ENCODE data around the gene PROSER2.

PROSER2 gene

DNA sequence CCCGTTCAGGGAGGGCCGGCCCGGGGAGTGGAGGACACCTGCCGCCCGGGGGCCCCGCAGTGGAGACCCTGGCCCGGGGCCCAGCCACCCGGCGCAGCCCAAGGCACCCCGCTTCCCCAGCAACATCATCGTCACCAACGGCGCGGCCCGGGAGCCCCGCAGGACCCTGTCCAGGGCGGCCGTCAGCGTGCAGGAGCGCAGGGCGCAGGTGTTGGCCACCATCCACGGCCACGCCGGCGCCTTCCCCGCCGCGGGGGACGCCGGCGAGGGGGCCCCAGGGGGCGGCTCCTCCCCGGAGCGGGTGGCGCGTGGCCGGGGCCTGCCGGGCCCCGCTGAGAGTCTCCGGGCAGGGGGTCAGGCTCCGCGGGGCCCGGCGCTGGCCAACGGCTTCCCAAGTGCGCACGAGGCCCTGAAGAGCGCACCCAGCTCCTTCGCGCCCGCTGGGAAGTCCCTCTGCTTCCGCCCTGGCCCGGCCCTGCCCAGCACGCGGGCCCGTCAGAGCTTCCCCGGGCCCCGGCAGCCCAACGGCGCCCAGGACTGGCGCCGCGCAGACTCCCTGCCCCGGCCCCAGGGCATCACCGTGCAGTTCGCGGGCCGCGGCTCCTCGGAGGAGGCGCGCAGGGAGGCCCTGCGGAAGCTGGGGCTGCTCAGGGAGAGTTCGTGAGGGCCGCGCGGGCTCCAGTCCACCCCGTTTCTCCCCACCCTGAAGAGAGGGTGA lies 46.7 kb downstream of the PROSER2 start:
- DNase-seq: no peak

DNA sequence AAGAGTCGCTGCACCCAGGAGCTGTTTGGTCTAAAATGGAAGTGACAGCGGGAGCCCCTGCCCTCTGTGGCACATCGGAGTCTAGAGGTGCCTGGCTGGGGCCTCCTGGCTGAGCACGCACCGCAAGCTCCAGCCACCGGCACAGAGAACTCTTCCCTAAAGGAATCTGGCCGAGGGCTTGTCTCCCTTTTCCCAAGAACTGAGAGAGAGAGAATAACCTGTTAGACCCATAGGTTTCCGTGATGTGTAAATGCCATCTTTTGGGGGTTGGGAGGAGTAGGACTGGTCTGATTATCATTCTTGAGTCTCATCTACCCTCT lies 47.3 kb downstream of the PROSER2 start:
- no peak for DNase-seq

DNA sequence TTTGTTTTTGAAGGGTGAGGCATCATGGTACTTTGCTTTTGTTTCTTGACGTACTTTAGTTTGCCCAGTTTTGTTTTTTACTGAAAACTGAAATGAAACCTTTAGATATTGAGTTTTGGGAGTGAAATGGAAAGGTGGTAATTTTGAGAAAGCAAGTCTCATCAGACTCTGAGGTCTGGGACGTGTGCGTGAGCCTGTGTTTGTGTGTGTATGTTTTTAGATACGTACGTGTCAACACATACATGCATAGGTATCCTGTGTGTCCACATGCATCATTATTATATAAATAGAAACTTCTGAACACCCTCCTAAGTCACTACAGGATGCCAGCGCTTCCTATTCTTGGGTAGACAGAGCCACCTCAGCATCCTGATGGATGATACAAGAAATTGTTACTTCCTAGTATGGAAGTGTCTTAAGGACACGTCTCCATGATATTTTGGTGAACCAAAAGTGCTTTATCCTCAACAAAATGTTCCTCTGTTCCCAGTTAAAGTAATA lies 47.8 kb downstream of the PROSER2 start:
- no peak for DNase-seq

DNA sequence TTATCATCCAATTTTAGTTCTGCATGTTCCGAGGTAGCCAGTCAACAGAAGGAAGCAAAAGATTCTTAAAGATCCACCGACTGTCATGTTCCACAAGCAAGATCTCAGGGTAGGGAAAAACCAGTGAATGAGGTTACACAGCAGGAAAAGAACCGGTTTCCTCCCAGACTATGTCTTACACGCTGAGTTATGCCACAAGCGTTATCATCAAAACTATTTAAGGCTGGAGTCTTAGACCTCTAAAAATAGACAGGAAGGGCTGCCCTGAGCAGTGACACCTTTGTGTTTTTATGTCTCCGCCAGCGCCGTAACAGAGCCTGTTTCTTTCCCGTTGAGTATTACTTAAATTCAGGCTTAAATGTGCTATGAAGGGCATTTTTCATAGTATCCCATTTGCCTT lies 48.3 kb downstream of the PROSER2 start:
- DNase-seq: no peak

DNA sequence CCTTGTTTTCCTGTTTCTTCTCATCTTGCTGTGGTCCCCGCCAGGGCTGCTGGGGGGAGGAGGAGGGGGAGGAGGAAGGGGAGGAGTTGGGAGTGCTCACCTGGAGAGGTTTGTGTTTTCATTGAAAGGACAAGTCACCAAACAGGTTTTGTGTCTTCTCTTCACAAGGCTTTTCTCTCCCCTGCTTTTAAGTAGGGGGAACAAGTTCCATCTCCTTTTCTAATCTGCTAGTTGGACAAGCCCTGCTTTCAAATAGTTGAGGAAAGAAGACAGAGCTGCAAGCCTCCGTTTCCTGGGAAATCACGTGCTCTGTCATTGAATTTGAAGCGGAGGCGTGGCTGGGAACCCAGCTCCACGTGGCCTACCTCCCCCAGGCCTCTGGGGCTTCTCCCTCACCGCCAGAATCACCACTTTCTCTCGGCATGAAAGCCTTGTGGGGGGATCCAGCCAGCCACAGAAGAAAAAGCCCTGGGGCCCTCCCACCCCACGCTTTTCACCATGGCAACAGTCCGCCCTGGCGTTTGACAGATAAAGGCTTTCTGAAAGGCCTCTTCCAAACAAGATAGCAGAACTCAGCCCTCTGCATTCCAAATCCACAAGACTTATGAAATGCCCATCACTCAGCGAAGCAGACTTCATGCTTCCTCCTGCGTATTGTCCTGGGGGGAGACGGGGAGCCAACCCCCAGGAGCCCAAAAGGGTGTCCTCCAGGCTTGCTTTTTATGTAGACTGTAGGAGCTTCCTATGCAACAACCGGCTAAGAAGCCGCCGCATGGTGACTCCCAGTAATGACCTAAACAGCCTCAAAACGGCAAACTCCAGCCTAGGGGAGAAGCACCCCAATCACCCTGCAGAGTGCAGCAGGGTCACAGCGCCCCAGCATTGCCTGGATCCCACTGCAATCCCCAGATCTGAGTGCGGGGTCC lies 51.7 kb downstream of the PROSER2 start:
- DNase-seq: no peak

DNA sequence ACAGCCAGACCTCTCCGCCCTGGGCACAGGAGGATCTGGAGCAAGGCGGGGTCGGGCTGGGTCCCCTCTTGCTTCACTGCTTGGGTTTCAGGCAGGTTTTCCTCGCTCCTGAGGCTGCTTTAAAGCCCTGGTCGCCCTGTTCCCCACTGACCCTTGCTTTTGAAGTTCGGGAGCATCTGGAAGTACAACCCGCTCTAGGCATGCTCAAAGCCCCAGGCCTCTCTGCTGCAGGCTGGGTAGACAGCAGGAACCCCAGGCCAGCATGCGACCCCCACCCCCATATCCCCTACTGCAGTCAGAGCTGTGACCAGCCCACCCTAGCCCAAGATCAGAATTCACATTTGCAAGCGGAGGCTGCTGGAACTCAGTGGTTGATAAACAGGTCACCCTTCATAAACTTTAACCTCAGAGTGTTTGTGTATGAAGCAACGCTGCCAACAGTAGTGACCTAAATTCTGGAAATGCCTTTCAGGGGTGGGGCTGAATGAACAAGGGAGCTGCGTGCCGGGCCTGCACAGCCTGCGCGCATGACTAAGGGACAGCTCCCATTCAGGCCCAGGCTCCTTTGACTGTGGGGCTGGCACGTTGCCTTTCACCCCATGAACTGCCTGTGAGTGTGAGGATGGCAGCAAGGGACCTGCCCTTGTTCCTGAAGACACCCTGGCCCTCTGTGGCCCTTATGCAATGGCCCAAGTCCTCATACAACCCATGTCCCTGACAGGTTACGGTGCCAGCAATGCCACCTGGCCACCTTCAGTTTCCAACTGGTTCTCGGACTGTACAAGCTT lies 52.5 kb downstream of the PROSER2 start:
- DNase-seq: no peak

DNA sequence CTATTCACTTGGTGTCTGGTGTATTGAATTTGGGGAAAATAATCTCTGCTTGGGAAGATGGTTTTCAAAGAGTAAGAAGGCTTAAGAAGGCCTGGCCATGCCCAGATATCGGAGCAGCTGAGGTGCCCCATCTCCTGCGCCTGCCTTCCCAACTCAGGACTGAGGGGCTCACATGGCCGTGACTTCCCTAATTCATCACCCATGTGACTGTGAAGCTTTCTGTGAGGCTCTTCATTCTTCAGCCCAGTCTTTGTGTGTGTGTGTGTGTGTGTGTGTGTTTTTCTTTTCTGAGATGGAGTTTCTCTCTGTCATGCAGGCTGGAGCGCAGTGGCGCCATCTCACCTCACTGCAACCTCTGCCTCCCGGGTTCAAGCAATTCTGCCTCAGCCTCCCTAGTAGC lies 53.2 kb downstream of the PROSER2 start:
- DNase-seq: no peak

DNA sequence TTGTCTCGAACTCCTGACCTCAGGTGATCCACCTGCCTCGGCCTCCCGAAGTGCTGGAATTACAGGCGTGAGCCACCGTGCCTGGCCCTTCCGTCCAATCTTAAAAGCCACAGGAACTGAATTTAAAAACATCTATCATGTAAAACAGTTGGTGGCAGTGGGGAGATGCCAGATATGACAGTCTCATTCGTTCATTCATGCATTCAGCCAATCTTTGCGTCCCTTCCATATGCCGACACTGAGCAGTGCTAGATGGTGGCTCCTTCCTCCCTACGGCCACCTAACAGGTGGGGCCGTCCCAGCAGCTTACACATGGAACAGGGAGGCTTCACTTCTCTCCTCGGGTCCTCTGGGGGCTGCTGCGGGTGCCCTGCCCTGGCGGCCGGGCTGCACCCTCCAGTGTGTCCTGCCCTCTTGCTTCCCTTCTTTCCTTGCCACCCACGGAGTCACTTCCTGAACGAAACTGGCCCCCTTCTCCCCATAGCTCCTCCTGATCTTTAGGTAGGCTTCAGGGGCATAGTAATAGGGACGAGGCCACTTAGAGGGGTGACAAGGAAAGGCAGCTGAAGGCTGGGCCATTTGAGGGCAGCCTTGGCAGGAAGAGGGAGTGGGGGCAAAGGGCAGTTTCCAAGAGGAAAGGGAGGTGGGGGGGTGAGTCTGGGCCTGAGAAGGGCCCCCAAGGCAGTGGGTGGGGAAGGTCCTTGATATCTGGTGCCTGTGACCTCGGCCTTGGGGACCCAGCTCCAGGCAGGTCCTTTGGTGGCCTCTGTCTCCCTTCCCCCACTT lies 53.8 kb downstream of the PROSER2 start:
- DNase-seq: no peak

DNA sequence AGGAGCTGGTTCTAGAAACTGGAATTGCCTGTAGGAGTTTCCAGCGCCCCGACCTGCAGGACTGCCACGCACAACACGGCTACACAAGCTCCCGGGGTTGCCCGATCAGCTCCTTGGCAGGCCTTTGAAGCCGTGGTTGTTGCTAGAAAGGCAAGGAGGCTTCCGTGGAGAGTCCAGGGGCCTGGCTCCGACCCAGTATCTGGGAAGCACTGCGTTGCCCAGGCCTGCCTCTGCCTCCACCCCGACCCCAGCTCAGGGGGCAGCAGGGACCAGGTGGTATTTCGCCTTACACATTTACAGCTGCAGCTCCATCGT lies 54.4 kb downstream of the PROSER2 start:
- no peak for DNase-seq

DNA sequence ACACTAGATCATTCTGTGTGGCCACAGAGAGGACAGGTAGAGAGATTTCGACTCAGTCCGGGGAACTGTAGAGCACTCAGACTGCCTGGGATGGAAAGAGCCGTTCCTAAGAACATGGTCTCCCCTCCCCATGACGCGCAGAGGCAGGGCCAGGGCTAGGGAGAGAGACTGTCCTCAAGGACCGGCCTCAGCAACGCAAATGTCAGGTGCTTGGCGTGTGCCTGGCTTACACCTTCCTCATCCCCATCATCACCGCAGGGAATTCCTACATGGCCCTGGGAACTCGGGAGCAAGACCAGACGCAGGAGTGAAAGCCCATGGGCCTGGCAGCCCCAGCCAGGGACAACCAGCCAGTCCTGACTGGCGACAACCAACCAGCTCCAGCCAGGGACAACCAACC lies 55.6 kb downstream of the PROSER2 start:
- DNase-seq: no peak

DNA sequence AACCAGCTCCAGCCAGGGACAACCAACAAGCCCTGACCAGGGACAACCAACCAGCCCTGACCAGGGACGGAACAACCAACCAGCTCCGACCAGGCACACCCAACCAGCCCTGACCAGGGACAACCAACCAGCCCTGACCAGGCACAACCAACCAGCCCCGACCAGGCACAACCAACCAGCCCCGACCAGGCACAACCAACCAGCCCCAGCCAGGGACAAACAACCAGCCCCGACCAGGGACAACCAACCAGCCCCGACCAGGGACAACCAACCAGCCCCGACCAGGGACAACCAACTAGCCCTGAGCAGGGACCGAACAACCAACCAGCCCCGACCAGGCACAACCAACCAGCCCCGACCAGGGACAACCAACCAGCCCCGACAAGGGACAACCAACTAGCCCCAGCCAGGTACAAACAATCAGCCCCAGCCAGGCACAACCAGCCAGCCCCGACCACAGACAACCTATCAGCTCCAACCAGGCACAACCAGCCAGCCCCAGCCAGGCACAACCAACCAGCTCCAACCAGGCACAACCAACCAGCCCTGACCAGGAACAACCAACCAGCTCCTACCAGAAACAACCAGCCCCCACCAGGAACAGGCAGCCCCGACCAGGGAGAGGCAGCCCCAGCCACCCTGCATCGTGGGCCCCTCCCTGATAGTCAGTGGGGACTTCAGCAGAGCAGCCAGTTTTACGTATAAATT lies 56.4 kb downstream of the PROSER2 start:
- DNase-seq: no peak

DNA sequence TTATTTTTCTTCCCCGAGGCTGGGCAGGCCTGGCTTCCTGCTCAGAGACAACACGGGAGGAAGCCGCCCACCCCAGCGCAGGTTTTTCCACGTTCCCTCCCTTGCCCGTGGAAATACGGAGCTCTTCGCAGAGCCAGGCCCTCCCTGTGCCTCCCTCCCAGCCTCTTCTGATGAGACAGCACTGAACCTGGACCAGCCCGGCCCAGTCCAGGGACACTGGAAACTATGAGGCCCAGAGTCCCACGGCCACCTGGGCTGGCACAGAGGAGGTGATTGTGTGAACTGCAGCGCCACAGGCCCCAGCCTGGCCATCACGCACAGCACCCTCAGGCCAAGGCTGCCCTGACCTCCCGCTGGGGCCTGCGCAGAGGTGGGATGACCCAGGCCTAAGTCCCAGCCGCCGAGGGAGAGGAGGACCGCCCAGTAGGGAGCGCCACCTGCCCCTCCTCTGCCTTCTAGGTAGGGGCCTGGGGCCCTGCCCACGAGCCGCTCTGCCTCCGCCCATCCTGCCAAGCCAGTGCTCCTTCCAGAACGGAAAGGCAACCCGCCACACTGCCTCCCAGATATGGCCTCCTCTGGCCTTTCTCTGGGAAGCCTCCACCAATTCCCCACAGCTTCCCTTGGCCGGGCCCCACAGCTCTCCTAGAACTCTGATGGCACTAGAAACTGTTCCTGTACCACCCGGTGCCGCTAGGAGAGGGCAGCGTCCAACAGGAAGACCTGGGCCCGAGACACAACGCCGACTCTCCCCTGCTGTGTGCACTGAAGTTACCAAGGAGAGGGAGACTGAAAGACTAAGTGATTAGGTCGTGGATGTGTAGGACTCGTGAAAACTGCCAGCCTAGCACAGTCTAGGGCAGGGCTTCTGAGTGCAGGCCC lies 57.2 kb downstream of the PROSER2 start:
- DNase-seq: no peak

DNA sequence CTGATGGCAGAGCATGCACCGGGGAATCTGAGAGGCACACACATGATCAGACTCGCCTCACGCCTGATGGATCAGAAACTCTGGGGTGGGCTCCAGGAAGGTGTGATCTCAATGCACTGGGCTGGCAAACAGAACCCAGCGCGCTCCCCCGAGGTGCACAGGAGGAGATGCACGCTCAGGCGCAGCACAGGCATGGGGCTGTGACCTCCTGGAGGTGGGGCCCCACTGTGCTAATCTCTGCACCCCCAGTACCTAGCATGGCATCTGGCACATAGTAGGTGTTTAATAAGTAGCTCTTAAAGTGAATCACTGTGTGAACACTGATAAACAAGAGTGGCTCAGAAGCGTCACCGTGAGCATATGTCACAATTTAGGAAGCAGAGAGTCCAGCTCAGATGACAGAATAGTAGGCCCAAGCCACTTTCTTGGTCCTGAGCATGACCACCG lies 57.9 kb downstream of the PROSER2 start:
- no peak for DNase-seq

DNA sequence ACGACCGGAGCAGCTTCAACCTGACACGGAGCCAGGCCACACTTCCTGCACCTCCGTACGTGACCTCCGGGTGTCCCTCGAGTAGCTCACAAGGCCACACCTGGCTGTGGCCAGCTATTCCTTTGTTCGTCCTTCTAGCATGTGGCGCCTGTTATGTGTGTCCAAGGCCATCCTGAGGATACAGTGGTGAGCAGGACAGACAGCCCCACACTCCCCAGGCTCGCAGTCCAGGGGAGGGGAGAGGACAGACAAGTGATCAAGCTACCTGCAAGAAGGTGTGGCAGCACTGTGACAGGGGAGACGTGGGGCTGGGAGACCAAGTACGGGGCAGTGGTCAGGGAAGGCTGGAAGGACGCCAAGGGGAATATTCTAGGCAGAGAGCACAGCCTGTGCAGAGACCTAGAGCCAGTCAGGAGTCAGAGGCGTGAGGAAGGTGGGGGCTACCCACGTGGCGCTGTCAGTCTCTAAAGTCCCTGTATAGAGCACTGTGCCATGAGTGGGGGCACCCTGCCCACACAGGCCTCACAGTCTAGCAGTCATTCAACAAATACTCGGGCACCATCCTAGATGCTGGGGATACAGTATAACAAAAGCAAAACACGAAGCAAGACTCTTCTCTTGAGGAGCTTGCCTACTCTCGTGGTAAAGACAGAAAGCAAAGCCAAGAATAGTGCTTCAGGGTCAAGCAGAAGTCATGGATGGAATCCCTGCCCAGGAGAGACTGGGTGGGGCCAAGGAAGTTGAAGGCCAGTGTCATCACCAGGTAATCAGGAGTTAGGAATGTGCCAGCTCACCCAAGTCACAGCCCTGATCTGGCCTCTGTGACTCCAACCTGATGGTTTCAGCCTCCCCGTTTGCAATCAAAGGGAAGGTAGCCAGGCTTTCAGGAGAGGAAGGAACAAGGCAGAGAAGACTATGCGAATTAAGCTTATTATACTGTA lies 58.6 kb downstream of the PROSER2 start:
- no peak for DNase-seq

DNA sequence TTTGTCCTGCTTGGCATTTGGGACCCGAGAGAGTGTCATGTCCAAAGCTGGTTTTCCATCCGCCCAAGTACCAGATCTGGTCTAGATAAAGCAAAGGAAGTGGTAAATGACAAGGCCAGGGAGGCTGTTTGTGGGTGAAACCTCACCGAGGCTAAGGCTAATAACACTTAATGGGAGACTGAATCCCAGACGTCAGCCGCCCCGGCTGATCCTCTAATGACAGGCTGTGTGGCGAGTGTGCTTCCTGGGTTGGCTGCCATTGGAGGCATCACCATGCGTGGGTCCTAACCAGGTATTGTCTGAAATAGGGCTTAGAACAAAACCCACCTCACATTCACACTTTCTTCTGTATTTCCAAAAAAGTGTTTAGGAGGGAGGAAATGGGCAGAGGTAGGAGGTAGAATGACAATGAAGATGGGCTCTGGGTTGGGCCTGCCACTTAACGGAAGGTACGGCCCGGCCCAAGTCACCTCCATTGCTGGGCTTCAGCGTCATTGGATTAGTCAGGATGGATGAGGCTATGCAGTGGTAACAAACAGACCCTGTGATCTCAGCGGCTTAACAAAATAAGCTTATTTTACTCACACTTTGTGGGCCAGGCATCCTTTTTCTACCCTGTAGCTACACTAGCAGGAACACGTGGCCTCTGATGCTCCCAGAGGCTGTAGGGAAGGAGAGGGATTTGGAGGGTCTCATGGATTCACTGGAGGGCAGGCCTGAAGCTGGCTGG lies 59.7 kb downstream of the PROSER2 start:
- DNase-seq: no peak

DNA sequence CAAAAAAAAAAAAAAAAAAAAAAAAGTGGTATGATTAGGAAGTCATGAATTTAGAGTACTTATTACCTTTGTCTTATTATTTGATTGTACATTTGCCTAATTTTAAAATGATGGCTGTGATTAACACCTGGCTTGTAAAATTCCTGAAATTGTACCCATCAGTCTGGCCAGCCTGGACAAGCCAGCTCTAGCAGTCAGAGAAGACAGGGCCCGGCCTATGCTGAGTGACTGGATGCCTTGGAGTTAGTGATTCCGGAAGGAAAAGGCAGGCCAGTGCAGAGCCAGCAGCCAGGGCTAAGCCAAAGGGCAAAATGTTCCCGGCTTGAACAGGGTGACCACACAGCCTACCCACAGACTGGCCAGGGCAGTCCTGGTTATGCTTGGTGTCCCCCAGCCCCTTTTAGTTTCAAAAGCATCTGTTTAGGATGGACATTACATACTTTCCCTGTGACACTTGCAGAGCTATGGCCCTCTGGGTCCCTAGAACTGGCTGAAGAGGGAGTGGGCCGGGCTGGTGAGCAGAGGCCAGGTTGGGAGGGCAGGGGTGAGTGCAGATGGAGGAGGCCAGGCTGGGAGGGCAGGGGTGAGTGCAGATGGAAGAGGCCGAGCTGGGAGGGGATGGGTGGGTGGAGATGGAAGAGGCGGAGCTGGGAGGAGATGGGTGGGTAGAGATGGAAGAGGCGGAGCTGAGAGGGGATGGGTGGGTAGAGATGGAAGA lies 61.7 kb downstream of the PROSER2 start:
- no peak for DNase-seq

DNA sequence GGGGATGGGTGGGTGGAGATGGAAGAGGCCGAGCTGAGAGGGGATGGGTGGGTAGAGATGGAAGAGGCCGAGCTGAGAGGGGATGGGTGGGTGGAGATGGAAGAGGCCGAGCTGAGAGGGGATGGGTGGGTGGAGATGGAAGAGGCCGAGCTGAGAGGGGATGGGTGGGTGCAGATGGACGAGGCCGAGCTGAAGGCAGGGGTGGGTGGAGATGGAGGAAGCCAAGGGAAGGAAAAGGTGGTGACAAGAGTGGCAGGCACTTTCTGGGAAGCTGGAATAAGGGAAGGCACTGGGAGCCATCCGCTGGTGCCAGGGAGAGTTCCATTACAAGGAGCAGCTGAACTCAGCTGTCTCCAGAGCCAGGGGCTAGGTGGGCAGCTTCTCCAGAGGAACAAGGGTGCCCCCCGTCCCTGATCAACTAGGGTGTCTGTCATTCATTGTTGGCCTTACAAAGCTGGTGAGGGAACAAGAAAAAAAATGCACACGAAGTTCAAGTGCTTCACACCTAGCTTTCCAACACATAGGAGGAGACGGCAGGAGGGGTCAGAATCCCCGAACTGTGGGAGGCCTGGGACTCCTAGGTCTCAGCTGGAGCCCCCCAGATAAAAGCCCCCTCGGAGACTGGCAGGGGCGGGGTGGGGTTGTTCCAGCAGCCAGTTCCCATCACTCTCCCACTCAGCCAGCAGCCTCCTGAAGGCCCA lies 62.4 kb downstream of the PROSER2 start:
- DNase-seq: no peak

DNA sequence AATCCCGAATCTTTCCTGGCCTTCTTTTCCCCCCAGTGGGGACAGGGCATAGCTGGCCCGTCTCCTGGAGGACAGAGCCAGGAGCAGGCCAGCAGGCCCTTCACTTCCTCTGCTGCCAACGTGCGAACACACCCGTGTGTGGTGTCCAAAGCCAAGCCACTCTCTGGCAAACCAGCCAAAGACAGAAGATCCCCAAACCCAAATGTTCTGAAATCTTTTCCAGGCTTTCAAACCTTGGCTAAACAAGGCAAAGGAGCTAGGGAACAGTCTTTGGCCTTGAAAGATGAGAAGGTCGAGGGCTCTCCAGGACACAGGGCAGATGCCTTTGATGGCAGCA lies 63.0 kb downstream of the PROSER2 start:
- DNase-seq: no peak
